ENCODE measurements around the gene BOLA1.

BOLA1 gene

GRCh38 chr1:149923626-149924025 lies 24.3 kb downstream of the BOLA1 start:
- ChIA-PET POLR2A (no interaction called here), CTCF (no interaction called here)
- no peaks in the 10 kb centered on the region for H3K9me3 ChIP-seq (ENCODE audit: control insufficient read depth, insufficient read depth, low read depth, low read length)
- peaks cover 42 to 55% of the 10 kb centered on the region in 2 experiments for H3K36me3 ChIP-seq (ENCODE audit: control insufficient read depth in 2 of 2, insufficient read depth in 1 of 2, low read length in 2 of 2)
- no peak overlapping the region for H3K4me3 ChIP-seq (ENCODE audit: low read depth, low read length)
- H3K4me1 ChIP-seq (ENCODE audit: control insufficient read depth, insufficient read depth, low read length) = 0 out of 2 replicates have a peak, but pooled peaks cover 2% of the 10 kb centered on the region
- no peak overlapping the region for H3K27ac ChIP-seq (ENCODE audit: extremely low read depth, low read depth, low read length)
- TF ChIP-seq GLIS2 (tag by site-specific recombination; IDR thresholded peaks at IDR 0.05) (peak; percentile 30; the same call in 1 of the 2 replicates), ZSCAN18 (tag by site-specific recombination; IDR thresholded peaks at IDR 0.05) (no peak)

- Histone ChIP-seq H3K36me3 (ENCODE audit: control insufficient read depth in 2 of 2, insufficient read depth in 1 of 2, low read length in 2 of 2) (peaks cover 42 to 68% of the 10 kb centered on the region in 2 experiments), H3K27ac (ENCODE audit: extremely low read depth, low read depth, low read length) (no peak overlapping the region), H3K4me1 (ENCODE audit: control insufficient read depth, insufficient read depth, low read length) (0 out of 2 replicates have a peak, but pooled peaks cover 2% of the 10 kb centered on the region), H3K4me3 (ENCODE audit: low read depth, low read length) (no peak overlapping the region), H3K9me3 (ENCODE audit: control insufficient read depth, insufficient read depth, low read depth, low read length) (no peaks in the 10 kb centered on the region)
- POLR2A ChIA-PET = interaction anchor here (1.2 kb wide), 1 partner anchor 11 kb away, joined by 7 read pairs; the partner anchor contains the start of gene MTMR11
- CTCF ChIA-PET = no interaction called here
- no peak for TF ChIP-seq ZNF704 (tag by site-specific recombination; IDR thresholded peaks at IDR 0.05)
- no peak for TF ChIP-seq ZNF138 (tag by site-specific recombination; IDR thresholded peaks at IDR 0.05; ENCODE audit: borderline replicate concordance)
- TF ChIP-seq ZNF664 (tag by site-specific recombination; IDR thresholded peaks at IDR 0.05) = no peak
- no peak for TF ChIP-seq ZNF488 (tag by site-specific recombination; IDR thresholded peaks at IDR 0.05)
- TF ChIP-seq ZNF670 (tag by site-specific recombination; IDR thresholded peaks at IDR 0.05; ENCODE audit: low read depth) = no peak
- TF ChIP-seq ZSCAN5A (tag by site-specific recombination; IDR thresholded peaks at IDR 0.05) = no peak
- TF ChIP-seq ZNF174 (tag by site-specific recombination; IDR thresholded peaks at IDR 0.05) = no peak
Measured at GRCh38 chr1:149925345-149925744, 26.0 kb downstream of the BOLA1 start.

- Histone ChIP-seq H3K27ac (ENCODE audit: extremely low read depth, low read depth, low read length) (no peak overlapping the region), H3K4me1 (ENCODE audit: control insufficient read depth, insufficient read depth, low read length) (0 out of 2 replicates have a peak, but pooled peaks cover 2% of the 10 kb centered on the region), H3K36me3 (ENCODE audit: control insufficient read depth in 2 of 2, insufficient read depth in 1 of 2, low read length in 2 of 2) (peaks cover 42 to 72% of the 10 kb centered on the region in 2 experiments), H3K9me3 (ENCODE audit: control insufficient read depth, insufficient read depth, low read depth, low read length) (no peaks in the 10 kb centered on the region), H3K4me3 (ENCODE audit: low read depth, low read length) (no peak overlapping the region)
- ChIA-PET CTCF (no interaction called here), POLR2A (interaction anchor here (1.2 kb wide), 1 partner anchor 11 kb away, joined by 7 read pairs; the partner anchor contains the start of gene MTMR11)
- TF ChIP-seq ZIC2 (tag by site-specific recombination; IDR thresholded peaks at IDR 0.05) (peak; percentile 48), GLIS1 (tag by site-specific recombination; IDR thresholded peaks at IDR 0.05) (peak; percentile 87), ZBTB20 (tag by site-specific recombination; IDR thresholded peaks at IDR 0.05) (no peak), KLF8 (tag by site-specific recombination; IDR thresholded peaks at IDR 0.05) (no peak)
Measured at GRCh38 chr1:149925751-149926150, 26.4 kb downstream of the BOLA1 start.

GRCh38 chr1:149926296-149926695 lies 26.9 kb downstream of the BOLA1 start:
- no peak for TF ChIP-seq TCF7L2 (IDR thresholded peaks at IDR 0.05; ENCODE audit: borderline replicate concordance, low read depth, low read length)
- TF ChIP-seq ZFP37 (tag by site-specific recombination; IDR thresholded peaks at IDR 0.05) = no peak
- TF ChIP-seq ZNF585B (tag by site-specific recombination; IDR thresholded peaks at IDR 0.05) = no peak
- no peak for TF ChIP-seq ZSCAN30 (tag by site-specific recombination; IDR thresholded peaks at IDR 0.05)
- no peak for TF ChIP-seq ZNF140 (tag by site-specific recombination; IDR thresholded peaks at IDR 0.05)
- no peak for TF ChIP-seq ZNF280C (tag by site-specific recombination; IDR thresholded peaks at IDR 0.05)
- CTCF ChIA-PET = no interaction called here
- Histone ChIP-seq H3K36me3 (ENCODE audit: control insufficient read depth in 2 of 2, insufficient read depth in 1 of 2, low read length in 2 of 2) (peaks cover 42 to 74% of the 10 kb centered on the region in 2 experiments), H3K4me3 (ENCODE audit: low read depth, low read length) (no peak overlapping the region), H3K27ac (ENCODE audit: extremely low read depth, low read depth, low read length) (no peak overlapping the region), H3K9me3 (ENCODE audit: control insufficient read depth, insufficient read depth, low read depth, low read length) (no peaks in the 10 kb centered on the region), H3K4me1 (ENCODE audit: control insufficient read depth, insufficient read depth, low read length) (0 out of 2 replicates have a peak, but pooled peaks cover 2% of the 10 kb centered on the region)
- POLR2A ChIA-PET = interaction anchor here (1.2 kb wide), 1 partner anchor 11 kb away, joined by 7 read pairs; the partner anchor contains the start of gene MTMR11

All from HEK293 (cell line).